MV-4-11 (cell line): Measurements from ENCODE around the gene GPR156.
"Not testable (repeated sequence)": the region's sequence is repeated elsewhere in the genome, so short reads cannot be mapped to it uniquely, and the experiment has no call there.

Source experiments
- DNase-seq: peaks from one replicate; lab custom pipeline; 2025; lab: John Stamatoyannopoulos, UW

Gene GPR156

GRCh38 chr3:120160050-120160449 is 125.0 kb downstream of the GPR156 start:
- peak; percentile 24 for DNase-seq

GRCh38 chr3:120157681-120158080 is 127.3 kb downstream of the GPR156 start:
- DNase-seq: no peak

GRCh38 chr3:120157113-120157512 is 127.9 kb downstream of the GPR156 start:
- no peak for DNase-seq

- no peak for DNase-seq
These were observed 128.3 kb downstream of the GPR156 start for GRCh38 chr3:120156699-120157098.

- DNase-seq: not testable (repeated sequence)
These were observed 129.3 kb downstream of the GPR156 start for GRCh38 chr3:120155694-120156093.

- no peak for DNase-seq
These were observed 129.9 kb downstream of the GPR156 start for GRCh38 chr3:120155108-120155507.

- DNase-seq: no peak
These were observed 131.7 kb downstream of the GPR156 start for GRCh38 chr3:120153294-120153693.

GRCh38 chr3:120151791-120152190 is 133.2 kb downstream of the GPR156 start:
- DNase-seq: no peak

- DNase-seq: no peak
These were observed 136.7 kb downstream of the GPR156 start for GRCh38 chr3:120148187-120148949.

GRCh38 chr3:120147072-120147871 is 137.8 kb downstream of the GPR156 start:
- no peak for DNase-seq

- DNase-seq: no peak
These were observed 139.3 kb downstream of the GPR156 start for GRCh38 chr3:120145542-120146285.

GRCh38 chr3:120144267-120144666 is 140.8 kb downstream of the GPR156 start:
- no peak for DNase-seq

GRCh38 chr3:120143676-120144075 is 141.3 kb downstream of the GPR156 start:
- no peak for DNase-seq

GRCh38 chr3:120142236-120142635 is 142.8 kb downstream of the GPR156 start:
- DNase-seq: no peak

- no peak for DNase-seq
These were observed 144.8 kb downstream of the GPR156 start for GRCh38 chr3:120140098-120140742.

GRCh38 chr3:120139140-120139539 is 145.9 kb downstream of the GPR156 start:
- no peak for DNase-seq

GRCh38 chr3:120137548-120137947 is 147.5 kb downstream of the GPR156 start:
- no peak for DNase-seq

GRCh38 chr3:120130656-120131055 is 154.4 kb downstream of the GPR156 start:
- no peak for DNase-seq

GRCh38 chr3:120129718-120130513 is 155.1 kb downstream of the GPR156 start:
- DNase-seq: no peak

- DNase-seq: no peak
These were observed 156.0 kb downstream of the GPR156 start for GRCh38 chr3:120129051-120129450.

- DNase-seq: no peak
These were observed 159.0 kb downstream of the GPR156 start for GRCh38 chr3:120125992-120126391.
